ENCODE results near the gene ELL2. TPM values are rescaled to one million over a fixed set of nuclear protein-coding genes. Genes with fewer than 3 reads are reported as not detected.
A peak's percentile ranks its signal among the peaks of the same experiment; 100 is the strongest.

ELL2 gene
- total and polyA plus RNA-seq, 9 of the 15 experiments (the other 6 are each of a cell fraction or from before 2014, with no cell fraction given) = 4.3 to 18.3 (median 14.5) TPM

DNA sequence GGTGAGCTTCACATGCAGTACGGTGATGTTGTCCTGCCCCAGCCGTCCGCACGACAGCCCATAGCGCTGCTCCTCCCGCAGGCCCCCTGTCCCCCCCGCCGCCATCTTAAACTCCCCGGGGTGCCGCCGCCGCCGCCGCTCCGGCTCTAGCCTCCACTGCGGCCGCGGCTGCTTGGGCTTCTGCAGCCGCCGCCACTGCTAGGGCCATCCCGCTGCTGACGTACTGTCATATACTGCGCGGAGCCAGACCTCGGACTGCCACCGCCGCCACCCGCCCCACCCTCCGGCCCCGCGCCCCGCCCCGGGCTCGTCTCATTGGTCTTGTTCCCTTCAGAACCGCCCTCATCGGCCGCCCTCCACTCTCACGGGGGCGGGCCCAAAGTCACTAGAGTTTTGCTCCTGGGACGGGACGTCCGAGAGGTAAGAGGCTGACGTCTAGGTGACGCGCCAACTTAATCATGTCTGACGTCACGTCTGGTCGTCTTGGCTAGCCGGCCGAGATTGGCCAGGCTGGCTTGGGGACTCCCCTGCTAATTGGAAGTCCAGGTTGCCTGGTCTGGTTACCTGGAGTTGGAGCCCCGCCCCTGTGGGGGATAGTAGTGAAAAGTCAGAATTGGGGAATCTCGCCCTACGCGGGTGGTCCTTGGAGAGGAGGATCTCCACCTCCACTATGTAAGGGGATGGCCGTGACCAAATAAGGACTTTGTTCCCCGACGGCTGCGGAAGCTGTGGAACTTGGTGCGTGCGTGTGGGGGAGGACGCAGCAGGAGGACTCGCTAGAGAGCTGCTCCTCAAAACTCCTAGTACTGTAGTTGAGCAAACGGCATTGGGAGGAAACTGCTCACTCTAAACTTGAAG is at the start of gene ELL2 (continued):
- no peak for TF ChIP-seq ZMIZ1 (IDR thresholded peaks at IDR 0.05; ENCODE audit: low read depth in 2 of 2, low read length in 2 of 2)
- no peak for TF ChIP-seq SIRT6 (IDR thresholded peaks at IDR 0.05; ENCODE audit: low read depth, low read length)
- no peak for TF ChIP-seq BCL6 (CRISPR knock-in tag; IDR thresholded peaks at IDR 0.05)
- no peak for TF ChIP-seq NR2C1 (IDR thresholded peaks at IDR 0.05)
- TF ChIP-seq NR2C1 (tag; IDR thresholded peaks at IDR 0.05) = no peak
- no peak for TF ChIP-seq ZNF75A (CRISPR knock-in tag; IDR thresholded peaks at IDR 0.05)
- TF ChIP-seq HSF4 (CRISPR knock-in tag; IDR thresholded peaks at IDR 0.05; ENCODE audit: borderline replicate concordance) = no peak
- peak; percentile 85 for TF ChIP-seq TAF1 (IDR thresholded peaks at IDR 0.05; ENCODE audit: control insufficient read depth, extremely low read depth, insufficient read depth, low read length, severe bottlenecking)
- no peak for TF ChIP-seq STAT5B (CRISPR knock-in tag; IDR thresholded peaks at IDR 0.05)
- TF ChIP-seq TCF7 (IDR thresholded peaks at IDR 0.05; ENCODE audit: borderline replicate concordance) = no peak
- no peak for TF ChIP-seq ZNF778 (CRISPR knock-in tag; IDR thresholded peaks at IDR 0.05)
- TF ChIP-seq RFX7 (CRISPR knock-in tag; IDR thresholded peaks at IDR 0.05) = no peak
- TF ChIP-seq ZNF507 (tag; conservative IDR thresholded peaks at IDR 0.05) = no peak
- no peak for TF ChIP-seq RBM34 (IDR thresholded peaks at IDR 0.05; ENCODE audit: borderline replicate concordance, insufficient read depth, low read length)
- TF ChIP-seq MYC (IDR thresholded peaks at IDR 0.05; ENCODE audit: low read depth, low read length) = no peak
- TF ChIP-seq MYC (CRISPR knock-in tag; IDR thresholded peaks at IDR 0.05; ENCODE audit: borderline replicate concordance, low read depth) = no peak
- TF ChIP-seq TRIM28 (IDR thresholded peaks at IDR 0.05) = 0 out of 2 replicates have a peak, but pooled peaks have one; percentile 42
- TF ChIP-seq XRCC3 (IDR thresholded peaks at IDR 0.05) = no peak
- TF ChIP-seq CEBPZ (IDR thresholded peaks at IDR 0.05; ENCODE audit: borderline replicate concordance, low read depth, low read length) = no peak
- TF ChIP-seq PTBP1 (IDR thresholded peaks at IDR 0.05; ENCODE audit: low read depth, low read length) = no peak
- 0 out of 4 replicates have a peak, but pooled peaks of 1 of the 2 experiments have one; percentile 9 for TF ChIP-seq MAZ (CRISPR knock-in tag; conservative IDR thresholded peaks at IDR 0.05 in 1 of 2, IDR thresholded peaks at IDR 0.05 in 1 of 2)
- TF ChIP-seq CHCHD3 (CRISPR knock-in tag; IDR thresholded peaks at IDR 0.05) = no peak
- no peak for TF ChIP-seq ZNF583 (CRISPR knock-in tag; IDR thresholded peaks at IDR 0.05)

Measured in K562 (cell line).